ENCODE measurements around the gene NRIP2.

The NRIP2 gene

DNA sequence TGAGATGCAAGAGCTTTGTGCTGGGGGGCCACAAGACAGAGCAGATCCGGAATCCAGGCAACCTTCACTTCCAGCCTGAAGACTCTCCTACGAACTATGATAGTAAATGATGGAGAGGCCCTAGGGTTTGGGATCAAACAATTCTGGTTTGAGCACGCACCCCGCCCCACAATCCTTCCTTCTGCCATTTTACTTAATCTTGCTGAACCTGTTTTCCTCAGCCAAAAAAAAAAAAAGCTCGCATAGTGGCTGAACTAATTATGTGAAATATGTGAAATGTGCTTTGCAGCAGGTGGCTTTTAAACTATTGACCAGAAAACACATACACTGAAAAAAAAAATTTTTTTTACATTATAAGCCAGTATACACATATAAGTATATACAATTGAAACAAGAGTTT is 23.0 kb downstream of the NRIP2 start:
- DNase-seq (ENCODE audit: extremely low read depth in 1 of 2, low read depth in 1 of 2): no peak

DNA sequence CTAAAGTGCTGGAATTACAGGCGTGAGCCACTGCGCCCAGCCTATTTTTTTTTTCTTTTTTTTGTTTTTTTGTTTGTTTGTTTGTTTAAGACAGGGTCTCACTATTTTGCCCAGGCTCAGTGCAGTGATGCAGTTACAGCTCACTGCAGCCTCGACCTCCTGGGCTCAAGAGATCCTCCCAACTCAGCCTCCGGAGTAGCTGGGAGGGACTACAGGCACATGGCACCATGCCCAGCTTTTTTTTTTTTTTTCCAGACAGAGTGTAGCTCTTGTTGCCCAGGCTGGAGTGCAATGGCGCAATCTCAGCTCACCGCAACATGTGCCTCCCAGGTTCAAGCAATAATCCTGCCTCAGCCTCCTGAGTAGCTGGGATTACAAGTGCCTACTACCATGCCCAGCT is 28.1 kb downstream of the NRIP2 start:
- no peak for DNase-seq (ENCODE audit: extremely low read depth in 1 of 2, low read depth in 1 of 2)

GRCh38 chr12:2805143-2805520 is 29.7 kb downstream of the NRIP2 start:
- DNase-seq (ENCODE audit: extremely low read depth in 1 of 2, low read depth in 1 of 2): no peak

GRCh38 chr12:2804393-2805142 is 30.3 kb downstream of the NRIP2 start:
- DNase-seq (ENCODE audit: extremely low read depth in 1 of 2, low read depth in 1 of 2): no peak

GRCh38 chr12:2803635-2804392 is 31.0 kb downstream of the NRIP2 start:
- DNase-seq (ENCODE audit: extremely low read depth in 1 of 2, low read depth in 1 of 2): no peak

DNA sequence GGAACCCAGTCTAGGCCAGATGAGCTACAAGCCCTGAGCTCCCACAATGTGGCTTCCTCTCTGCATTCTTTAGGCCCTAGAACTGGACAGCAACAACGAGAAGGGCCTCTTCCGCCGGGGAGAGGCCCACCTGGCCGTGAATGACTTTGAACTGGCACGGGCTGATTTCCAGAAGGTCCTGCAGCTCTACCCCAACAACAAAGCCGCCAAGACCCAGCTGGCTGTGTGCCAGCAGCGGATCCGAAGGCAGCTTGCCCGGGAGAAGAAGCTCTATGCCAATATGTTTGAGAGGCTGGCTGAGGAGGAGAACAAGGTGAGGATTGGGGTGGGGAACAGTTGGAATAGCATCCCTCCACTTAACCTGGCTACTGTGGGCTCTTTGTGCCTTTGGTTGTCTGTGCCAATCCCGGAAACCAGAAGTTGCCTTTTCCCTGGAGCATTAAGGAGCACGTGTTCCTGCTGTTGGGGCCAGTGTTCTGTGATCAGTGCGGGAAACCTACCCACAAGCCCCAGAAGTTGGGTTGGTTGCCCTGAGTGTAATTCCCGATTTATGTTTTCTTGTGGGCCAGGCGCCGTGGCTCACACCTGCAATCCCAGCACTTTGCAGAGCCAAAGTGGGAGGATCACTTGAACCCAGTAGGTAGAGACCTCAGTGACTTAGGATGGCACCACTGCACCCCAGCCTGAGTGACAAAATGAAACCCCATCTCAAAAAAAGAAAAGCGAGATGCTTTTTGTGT is 33.6 kb downstream of the NRIP2 start:
- DNase-seq (ENCODE audit: extremely low read depth in 1 of 2, low read depth in 1 of 2): no peak

DNA sequence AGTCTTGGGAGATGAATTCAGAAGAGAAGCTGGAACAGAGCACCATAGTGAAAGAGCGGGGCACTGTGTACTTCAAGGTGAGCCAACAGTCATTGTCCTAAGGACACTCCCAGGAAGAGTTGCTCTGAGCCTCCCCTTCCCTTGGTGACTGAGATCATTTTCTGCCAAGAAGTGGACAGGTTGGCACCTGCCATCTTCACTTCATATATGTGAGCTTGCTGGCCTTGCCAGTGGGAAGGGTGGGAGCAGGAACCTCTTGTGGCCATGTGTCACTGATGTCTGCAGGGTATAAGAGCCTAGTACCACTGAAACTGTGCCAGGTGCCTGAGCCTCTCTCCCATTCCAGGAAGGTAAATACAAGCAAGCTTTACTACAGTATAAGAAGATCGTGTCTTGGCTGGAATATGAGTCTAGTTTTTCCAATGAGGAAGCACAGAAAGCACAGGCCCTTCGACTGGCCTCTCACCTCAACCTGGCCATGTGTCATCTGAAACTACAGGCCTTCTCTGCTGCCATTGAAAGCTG is 34.7 kb downstream of the NRIP2 start:
- DNase-seq (ENCODE audit: extremely low read depth in 1 of 2, low read depth in 1 of 2): no peak

DNA sequence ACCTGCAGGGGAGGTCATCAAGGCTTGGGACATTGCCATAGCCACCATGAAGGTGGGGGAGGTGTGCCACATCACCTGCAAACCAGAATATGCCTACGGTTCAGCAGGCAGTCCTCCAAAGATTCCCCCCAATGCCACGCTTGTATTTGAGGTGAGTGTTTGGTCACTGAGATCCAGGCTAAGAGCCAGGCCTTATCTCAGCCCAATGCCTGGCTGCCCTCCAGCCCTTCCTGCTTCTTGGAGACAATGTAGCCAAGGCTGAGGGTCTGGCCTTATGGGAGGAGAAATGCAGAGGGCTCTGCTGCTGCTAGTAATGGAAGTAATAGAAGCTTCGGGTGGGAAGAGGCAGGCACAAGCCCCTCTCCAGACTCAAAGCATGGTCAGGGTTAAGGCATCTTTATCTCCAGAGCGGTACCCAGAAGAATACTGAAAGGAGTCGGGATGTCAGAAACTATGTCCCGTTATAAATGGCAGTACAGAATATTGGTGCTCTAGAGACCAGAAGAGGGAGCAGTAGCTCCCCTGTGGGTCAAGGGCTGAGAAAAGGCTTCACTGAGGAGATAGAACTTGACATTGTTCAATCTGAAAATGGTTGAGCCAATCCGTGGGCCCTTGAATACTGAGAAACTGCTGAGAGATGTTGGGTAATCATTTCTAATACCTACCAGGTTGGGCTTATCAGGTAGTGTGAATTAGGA is 37.0 kb downstream of the NRIP2 start:
- no peak for DNase-seq (ENCODE audit: extremely low read depth in 1 of 2, low read depth in 1 of 2)

DNA sequence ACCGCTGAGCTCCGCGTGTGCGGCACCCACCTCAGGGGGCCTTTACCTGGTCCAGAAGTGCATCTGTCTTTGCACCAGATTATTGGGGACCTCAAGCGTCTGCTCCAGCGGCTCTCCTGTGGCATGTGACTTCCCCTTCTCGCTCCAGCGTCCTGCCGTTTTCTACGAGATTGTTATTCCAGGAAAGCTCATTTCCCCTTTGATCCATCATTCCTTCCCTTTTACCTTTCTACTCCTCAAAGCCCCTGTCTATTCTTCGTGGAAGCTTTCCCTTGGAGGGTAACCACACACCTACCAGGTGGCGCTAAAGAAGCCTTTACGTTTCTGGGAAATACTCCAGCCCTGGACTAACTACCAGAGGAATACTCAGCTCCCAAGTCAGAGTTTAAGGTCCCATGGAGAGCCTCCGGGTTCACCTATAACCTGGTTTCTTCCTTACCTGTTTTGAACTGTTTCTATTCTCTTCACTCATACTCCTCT is 38.6 kb downstream of the NRIP2 start:
- no peak for DNase-seq (ENCODE audit: extremely low read depth in 1 of 2, low read depth in 1 of 2)

DNA sequence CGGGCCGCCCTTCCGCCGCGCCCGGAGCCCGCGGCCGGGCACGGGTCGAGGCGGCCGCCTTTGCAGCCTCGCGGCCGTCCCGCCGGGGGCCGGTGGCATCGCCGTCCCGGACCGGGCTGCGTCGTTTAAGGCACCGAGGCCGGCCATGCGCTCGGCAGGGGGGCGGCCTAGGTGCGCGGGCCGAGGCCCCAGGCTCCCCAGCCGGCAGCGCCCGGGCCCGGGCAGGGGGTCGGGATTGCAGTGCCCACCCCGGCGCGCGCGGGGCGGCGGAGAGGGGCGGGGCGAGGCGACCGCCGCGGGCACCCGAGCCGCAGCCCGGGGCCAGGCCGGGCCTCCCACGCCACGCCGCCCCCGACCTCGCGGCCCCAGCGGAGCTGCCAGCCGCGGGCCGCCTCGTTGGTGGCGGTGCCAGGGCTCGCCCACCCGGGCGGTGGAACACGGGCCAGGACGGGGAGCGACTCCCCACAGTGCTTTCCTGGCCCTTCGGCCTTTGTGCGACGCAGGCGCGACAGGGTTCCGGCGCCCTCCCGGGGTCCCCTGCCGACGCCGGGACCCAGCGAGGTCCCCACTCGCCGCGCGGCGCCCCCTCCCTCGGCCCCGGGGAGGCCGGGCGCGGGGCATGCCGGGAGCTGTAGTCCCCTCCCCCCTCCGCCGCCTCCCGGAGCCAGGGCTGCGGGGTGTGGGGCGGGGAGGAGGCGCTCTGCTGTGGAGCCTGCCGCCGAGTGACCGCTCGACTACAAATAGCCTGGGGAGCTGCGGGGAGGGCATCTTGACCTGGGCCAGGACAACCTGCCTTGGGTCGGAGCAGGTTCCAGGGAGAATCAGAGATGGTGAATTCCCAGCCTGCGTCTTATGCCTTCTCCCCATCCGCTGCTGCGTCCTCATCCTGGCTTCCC is 39.3 kb downstream of the NRIP2 start:
- DNase-seq (ENCODE audit: extremely low read depth in 1 of 2, low read depth in 1 of 2): peak; percentile 43 to 50

- peak; percentile 75 to 85 for DNase-seq (ENCODE audit: extremely low read depth in 1 of 2, low read depth in 1 of 2)
Measured at GRCh38 chr12:2794736-2795289, 40.0 kb downstream of the NRIP2 start, which contains the start of gene FKBP4. FKBP4 (plus strand) TSS chr12:2794970; CDS start chr12:2795140, 170 bp downstream.

DNA sequence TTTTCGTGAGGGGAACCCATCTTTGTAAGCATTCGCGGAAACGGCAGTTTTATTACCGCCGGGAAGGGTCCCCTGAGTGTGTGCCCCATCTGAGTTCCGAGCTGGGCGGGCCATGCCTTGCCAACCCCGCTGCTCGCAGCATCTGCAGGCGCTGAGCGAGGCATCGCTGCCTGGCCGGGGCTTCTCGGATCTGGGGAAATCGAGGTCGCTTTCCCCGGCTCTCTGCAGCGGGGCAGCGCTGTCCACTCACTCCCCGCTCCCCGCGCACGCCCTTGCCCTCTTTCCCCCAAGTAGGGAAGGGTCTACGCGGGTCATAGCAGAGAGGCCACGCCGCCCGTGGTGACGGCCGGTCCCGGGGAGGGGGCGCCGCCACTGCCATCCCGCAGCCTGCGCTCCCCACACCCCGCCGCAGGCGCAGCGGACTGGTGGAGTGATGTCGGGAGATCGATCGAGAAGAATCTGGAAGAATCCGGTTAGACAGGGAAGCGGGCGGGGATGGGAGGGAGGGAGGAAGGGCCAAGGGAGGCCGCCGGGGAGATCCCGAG is 40.6 kb downstream of the NRIP2 start:
- DNase-seq (ENCODE audit: extremely low read depth in 1 of 2, low read depth in 1 of 2): peak in 1 of 2 donors; percentile 4

- no peak for DNase-seq (ENCODE audit: extremely low read depth in 1 of 2, low read depth in 1 of 2)
Measured at GRCh38 chr12:2793561-2793960, 41.3 kb downstream of the NRIP2 start.

DNA sequence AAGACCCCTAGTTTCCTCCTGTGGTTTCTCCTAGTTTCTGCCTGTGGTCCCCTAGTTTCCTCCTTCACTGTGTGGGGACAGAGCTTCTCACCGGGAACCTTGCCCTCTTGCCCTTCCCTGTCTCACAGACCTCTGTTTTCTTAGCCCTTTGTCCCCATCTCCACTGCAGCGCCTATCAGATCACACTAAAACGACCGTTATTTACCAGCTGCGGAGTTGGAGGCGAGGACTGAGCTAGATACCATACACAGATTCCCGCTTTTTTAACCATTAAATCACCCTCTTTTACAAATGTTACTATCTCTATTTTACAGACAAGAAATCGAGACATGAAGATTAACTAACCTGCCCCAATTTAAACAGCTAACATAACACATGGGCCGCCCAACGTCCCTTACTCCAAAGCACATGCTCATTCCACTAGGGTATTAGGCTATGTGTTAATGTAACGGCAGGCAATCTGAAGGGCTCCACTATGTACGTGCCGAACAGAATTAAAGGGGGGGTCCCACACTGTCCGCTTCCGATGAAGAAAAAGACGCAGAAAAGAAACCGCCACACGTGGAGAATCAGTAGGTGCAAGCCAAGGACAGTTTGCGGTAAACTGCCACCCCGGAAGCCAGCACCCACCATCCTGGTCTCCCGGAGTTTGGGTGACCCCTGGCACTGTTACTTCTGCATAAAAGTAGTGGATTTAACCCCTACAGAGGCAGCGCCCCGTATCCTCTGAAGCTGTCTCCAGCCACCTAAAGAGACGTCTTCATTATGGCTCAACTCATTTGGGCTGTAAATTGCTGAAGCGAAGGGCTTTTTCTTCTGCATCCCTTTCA is 41.9 kb downstream of the NRIP2 start:
- no peak for DNase-seq (ENCODE audit: extremely low read depth in 1 of 2, low read depth in 1 of 2)

DNA sequence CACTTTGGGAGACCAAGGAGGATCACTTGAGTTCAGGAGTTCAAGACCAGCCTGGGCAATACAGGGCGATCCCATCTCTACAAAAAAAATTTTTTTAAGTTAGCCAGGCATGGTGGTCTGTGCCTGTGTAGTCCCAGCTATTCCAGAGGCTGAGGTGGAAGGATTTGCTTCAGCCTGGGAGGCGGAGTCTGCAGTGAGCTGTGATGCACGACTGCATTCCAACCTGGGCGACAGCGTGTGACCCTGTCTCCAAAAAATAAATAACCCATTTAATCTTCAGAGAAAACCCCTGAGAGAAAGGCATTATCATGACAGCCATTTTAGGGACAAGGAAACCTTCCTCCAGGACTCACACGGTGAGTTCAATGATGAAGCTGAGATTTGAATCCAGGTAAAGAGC is 43.7 kb downstream of the NRIP2 start:
- DNase-seq (ENCODE audit: extremely low read depth in 1 of 2, low read depth in 1 of 2): no peak

DNA sequence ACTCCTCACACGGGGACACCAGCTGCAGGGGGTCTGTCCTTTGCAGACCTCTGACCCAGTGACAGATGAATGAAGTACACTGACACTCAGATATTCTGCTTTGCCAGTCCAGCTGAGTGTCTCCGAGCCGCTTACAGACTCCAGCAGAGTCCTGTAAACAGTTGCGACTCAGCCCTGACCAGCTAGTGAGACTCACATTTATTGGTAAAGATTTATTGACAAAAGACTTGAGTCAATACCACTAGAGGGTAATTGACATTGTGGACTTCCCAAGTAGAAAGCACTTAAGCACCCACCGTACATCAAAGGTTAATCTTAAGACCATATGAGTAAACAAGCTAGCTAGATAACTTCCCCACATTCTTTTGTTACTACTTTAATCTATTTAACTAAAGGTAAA is 49.8 kb downstream of the NRIP2 start:
- DNase-seq (ENCODE audit: extremely low read depth in 1 of 2, low read depth in 1 of 2): no peak

DNA sequence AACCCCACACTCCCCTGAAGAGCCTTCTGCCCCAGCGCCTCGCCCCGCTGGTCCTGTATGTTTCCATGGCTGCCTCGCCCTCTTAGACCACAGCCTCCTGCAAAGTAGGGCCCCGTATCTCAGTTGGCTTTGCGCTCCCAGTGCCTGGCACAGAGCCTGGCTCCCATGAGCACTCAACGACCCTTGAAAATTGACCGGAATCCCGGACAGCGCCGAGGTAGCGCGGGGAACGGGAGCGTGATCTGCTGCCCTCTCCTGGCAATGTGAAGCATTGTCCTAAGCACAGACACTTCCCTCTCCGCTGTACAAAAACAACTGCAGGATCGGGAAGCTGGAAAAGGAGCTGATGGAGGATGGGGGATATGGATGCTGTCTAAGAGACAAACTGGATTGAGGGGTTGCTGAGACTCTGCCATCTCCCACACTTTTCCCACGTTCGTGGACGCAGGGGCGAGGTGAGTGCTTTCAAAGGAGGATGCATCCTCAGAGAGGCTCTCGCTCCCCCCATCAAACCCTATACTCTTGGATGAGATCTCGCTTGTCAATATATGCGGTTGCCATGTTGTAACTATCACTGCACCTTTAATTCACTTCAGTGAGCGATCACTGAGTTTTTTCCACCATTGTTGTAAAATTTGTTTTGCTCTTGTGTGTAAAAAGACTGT is 50.8 kb downstream of the NRIP2 start:
- peak in 1 of 2 donors; percentile 9 for DNase-seq (ENCODE audit: extremely low read depth in 1 of 2, low read depth in 1 of 2)

DNA sequence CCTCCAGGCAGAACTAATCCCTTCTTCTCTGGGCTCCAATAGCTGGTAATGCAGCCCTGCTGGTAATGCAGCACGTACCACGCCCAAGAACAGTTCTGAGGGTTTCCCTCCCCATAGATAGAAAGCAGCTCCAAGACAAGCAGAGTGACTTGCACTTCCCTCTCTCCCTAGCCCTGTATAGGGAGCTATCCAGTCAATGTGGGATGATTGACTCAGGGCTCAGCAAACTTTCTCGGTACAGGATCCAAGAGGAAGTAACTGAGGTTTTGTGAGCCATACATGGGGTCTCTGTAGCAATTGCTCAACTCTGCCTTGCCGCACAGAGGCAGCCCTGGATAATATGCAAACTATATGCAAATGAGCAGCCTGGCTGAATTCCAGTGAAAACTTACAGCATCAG is 55.6 kb downstream of the NRIP2 start:
- DNase-seq (ENCODE audit: extremely low read depth in 1 of 2, low read depth in 1 of 2): no peak

All from stimulated activated CD8-positive, alpha-beta memory T cell treated with anti-CD3 and anti-CD28 coated beads, Interleukin-7, amount 100 ng/mL, for 48 hours (primary cell).